NCI-H2107 (cell line): ENCODE measurements around the gene VANGL1.
"Not testable (repeated sequence)": the region's sequence is repeated elsewhere in the genome, so short reads cannot be mapped to it uniquely, and the experiment has no call there.

ENCODE experiments used
- DNase-seq: peaks from one replicate; lab custom pipeline; 2025; lab: John Stamatoyannopoulos, UW

VANGL1 gene

DNA sequence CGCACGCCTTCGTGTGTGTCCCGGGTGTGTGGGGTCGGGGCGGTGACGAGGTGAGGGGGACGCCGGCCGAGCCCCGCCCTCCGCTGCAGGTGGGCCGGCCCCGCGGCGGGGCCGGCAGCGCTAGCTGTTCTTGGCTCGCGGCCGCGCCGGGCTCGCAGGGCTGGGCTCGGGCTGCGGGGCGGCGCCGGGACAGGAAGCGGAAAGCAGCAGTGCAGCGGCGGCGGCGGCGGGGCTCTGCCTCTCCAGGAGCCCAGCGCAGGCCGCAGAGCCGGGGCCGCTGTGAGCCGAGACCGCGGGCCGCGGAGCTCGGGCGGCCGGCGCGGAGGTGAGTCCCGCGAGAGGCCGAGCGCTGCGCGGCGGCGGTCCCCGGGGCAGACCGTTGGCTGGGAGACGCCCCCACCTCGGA is at the start of gene VANGL1:
Gene VANGL1, plus strand, starts transcription at position 209 of the 406 bp plus-strand sequence. CDS start 9,444 bp downstream, outside the sequence.
- DNase-seq: peak; percentile 30

DNA sequence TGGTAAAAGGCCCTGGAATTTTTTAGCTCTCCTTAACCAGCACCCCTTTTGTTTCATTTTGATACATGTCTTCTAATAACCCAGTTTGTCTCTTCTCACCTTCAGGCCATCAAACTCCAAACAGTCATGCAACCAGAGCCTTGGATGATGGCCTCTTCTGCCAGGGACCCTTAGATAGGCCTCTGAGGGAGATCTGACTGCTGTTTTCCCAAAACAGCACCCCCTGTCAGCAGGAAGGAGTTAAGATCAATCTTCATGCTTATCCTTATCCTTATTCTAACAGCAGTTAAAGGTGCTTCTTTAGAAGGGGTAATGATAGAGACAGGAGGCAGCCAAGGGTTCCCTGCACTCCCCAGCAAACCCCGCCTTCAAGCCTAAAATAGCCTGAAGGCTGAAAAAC is 49.5 kb upstream of the VANGL1 start:
- no peak for DNase-seq

DNA sequence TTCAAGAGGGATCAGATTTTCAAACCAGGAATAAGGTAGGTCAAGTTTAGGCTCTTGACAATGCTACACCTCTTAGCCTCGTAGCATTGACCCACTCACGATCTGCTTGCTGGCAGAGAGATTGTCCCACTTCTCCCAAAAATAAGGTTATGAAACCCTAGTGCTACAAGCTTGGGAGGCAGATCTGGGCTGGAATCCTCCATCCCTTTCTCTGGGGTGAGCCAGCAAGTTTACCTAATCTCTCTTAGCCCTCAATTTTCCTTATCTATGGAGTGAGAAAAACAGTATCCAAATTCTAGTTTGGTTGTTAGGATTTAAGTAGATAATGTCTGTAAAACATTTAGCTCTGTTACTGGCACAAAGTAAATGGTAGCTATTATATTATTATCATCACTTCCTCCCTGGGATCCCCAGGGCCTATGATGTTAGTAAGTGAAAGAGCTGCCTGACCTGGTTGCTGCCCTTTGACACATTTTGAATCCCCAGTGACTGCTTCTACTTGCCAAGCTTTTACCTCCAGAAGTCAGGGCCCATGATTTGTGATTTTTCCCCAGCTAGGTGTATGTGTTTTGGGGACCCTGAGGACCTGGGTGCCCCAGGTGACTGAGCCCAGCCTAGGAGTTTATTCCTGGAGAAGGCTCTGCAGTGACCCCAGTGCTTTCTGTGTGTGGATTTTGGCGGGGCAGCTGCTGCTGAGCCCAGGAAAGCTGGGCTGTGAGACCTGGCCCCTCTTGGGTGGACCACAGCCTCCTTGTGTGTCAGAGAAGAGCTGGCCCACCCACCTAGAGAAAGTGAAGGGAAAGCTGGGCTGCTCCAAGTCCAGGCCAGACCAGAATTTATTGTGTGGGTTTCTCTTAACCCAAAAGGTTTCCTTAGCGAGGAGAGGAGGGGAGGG is 48.2 kb upstream of the VANGL1 start:
- no peak for DNase-seq

DNA sequence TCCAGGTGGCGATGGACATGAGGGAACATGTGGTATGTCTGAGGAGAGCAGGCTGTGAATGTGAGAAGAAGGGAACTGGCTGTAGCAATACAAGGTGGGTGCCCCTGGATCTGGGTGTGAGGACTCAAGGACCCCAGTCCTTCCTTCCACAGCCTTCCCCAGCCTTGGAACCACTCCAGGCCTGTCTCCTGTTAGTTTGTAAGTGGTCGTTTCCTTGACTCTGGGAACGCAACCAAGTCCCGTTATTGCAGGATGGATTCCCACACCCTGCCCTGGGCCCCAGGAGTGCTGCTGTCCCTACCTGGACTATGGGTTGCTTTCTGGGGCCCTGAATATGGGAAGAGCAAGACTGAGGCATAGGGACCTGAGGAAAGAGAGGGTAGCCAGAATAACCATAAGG is 47.2 kb upstream of the VANGL1 start:
- no peak for DNase-seq

DNA sequence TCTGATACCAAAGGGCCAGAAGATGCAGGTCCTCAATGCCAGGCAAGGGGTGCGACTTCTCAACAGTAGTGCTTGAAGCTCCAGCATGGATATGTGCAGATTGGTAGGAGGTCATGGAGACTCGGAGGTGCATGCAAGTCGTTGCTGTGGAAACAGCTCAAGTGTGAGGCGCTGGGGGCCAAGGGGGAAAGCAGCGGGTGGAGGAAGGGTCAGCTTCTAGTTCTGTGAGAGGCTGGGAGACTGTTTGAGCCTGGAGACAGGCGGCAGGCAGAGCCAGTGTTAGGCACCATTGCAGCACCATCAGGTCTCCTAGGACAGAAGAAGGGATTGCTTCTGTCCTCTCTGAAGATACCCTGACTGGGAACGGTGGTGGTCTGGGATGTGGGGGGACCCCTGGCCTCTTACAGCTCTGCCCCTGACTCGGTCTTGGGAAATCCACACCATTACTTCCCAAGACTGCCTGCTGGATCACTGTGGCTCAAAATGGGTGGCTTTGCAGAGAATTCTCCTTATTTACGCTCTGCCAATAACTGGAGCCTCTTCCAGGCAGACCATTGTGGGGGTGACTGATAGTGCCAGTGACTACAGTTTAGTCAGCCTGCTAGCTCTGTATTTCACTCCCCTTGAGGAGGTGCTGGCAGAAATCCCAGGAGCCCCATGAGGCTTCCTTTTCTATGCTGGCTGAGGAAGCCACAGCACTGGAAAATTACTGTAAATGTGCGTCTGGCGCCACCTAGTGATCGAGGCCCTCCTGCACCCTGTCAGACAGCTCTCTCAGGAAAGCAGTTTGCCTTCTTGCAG is 46.3 kb upstream of the VANGL1 start:
- peak; percentile 92 for DNase-seq

DNA sequence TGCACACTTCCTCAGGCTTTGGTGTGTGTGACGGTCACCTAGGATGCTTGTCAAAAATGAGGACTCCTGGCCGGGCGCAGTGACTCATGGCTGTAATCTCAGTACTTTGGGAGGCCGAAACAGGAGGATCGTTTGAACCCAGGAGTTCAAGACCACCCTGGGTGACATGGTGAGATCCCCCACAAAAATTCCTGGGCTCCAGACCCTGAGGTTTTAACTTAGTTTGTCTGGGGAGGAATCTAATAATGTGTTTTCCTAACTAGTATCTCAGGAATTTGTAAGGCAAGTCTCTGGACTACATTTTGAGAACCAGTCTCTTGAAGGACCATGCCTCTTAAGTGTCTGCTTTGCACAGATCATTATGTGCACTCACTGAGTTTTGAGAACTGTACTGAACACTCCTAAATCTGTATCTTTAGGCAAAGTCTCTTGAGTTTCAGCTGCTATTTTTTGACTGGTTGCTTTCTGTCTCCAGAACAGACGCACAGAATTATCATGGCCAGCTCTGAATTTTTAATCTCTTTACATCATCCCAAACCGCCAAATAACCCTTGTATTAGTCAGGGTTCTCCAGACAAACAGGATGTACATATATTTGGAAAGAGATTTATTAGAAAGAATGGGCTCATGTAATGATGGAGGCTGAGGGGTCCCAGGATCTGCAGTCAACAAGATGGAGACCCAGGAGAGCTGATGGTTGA is 45.5 kb upstream of the VANGL1 start:
- DNase-seq: no peak

DNA sequence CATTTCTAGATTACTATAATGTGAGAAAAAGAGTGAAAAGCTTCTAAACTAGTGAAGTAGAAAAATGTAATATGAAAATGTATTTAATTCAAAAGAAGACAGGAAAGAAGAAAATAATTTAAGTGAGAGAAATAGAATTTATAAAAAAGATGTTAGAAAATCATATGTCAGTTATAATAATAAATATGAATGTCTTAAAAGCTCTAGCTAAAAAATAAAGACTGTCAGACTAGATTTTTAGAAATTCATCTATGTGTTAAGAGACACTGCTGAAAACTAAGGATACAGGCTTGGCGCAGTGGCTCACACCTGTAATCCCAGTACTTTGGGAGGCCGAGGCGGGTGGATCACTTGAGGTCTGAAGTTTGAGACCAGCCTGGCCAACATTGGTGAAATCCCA is 37.3 kb upstream of the VANGL1 start:
- no peak for DNase-seq

DNA sequence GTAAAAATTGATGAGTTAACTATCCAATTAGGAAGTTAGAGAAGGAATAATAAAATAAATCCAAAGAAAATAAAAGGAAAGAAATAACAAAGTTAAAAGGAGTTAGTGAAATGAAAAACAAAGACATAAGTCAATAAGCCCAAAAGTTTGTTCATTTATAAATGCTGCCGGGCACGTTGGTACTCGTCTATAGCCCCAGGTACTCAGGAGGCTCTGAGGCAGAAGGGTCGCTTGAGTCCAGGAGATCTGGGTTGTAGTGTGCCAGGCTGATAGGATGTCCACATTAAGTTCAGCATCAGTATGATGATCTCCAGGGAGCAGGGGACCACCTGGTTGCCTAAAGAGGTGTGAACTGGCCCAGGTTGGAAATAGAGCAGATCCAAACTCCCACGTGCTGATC is 35.5 kb upstream of the VANGL1 start:
- DNase-seq: no peak

DNA sequence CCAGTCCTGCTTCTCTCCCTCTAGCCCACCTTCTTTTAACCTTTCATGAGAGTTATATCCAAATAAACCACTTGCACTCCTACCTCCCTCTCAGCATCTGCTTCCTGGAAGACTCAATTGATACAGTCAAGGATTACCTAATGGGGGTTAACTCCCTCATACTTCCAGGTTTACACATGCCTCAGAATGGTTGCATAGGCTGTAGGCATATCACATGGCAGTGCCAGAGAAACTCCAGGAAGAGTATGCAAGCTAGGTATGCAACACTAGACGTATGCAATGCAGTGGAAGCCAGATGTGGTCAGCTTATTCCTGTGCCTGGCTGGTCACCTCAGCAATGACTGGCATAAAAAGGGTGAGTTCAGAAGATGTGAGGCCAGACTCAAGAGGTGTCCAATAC is 32.7 kb upstream of the VANGL1 start:
- DNase-seq: no peak

DNA sequence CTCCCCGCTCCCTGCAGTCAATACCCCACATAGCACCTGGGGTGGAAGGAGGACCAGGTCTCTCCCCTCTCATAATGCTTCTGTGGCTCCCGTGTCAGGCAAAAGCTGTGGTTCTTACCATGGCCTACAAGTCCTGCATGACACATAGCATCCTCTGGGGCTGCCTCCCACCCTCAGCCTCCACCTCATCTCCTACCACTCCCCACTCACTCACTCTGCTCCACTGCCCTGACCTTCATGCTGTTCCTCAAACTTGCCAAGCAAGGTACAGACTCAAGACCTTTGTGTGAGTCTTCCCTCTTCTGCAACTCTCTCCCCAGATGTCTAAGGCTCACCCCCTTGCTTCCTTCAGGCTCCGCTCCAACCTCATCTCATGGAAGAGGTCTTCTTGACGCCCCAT is 28.0 kb upstream of the VANGL1 start:
- no peak for DNase-seq

DNA sequence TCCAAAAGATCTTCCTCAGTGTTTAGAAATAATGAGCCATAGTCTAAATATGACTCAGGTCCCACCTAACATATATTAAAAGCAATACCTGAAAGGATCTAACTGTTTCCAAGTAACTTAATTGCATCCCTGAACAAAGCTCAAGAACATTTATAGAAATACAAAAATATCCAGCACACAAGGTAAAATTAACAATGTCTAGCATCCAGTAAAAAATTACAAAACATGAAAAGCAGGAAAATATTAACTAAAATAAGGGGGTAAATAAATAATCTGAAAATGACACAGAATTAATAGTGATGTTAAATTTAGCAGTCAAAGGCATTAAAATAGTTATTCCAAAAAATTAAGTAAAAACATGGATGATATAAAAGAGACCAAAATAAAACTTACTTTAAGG is 21.3 kb upstream of the VANGL1 start:
- DNase-seq: no peak

DNA sequence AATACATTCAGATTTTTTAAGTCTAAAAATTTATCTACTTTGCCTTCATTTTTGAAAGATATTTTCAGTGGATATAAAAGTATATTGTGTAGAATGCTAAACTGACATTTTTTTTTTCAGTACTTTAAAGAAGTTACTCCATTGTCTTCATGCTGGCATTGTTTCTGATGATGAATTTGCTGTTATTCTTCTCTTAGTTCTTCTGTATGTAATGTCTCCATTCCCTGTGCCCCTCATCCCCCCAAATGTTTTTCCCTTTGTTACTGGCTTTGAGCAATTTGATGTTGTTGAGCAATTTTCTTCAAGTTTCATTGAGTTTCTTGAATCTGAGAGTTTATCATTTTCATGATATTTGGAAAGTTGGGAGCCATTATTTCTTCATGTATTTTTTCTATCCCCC is 20.8 kb upstream of the VANGL1 start:
- DNase-seq: no peak

DNA sequence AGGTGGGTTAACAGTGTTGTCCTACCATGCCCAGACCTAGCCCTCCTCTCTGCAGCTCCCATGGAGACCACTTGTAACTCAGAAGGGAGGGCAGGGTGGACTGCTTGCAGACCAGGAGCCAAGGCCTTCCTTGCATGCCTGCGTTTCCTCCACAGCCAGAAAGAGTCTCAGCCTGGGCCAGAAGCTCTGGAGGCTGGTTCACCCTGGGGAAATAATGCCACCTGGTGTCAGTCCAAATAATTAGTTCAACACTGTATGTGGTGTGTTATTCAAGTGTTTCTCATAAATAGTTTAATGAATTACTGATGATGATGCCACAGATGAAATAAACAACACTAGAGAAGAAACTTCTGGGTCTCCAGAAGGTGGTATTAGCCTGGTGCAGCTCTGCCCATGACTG is 16.9 kb upstream of the VANGL1 start:
- no peak for DNase-seq

DNA sequence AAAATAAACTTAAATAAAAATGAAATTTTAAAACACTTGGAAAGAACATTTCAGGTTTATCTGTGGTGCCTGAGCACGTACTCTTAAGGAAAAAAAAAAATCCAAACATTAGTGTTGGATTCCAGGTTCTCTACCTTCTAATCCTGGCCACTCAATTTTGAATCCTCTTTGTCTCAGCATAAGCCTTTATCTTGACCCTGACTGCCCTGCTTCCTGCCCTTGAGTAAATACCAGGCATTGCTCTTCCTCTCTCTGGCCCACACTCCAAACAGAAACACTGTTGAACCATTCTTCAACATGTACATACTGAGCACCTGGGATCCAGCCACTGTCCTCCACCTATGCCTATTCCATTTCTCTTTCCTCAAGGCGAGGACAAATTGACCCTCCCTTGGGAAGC is 11.4 kb upstream of the VANGL1 start:
- DNase-seq: no peak

DNA sequence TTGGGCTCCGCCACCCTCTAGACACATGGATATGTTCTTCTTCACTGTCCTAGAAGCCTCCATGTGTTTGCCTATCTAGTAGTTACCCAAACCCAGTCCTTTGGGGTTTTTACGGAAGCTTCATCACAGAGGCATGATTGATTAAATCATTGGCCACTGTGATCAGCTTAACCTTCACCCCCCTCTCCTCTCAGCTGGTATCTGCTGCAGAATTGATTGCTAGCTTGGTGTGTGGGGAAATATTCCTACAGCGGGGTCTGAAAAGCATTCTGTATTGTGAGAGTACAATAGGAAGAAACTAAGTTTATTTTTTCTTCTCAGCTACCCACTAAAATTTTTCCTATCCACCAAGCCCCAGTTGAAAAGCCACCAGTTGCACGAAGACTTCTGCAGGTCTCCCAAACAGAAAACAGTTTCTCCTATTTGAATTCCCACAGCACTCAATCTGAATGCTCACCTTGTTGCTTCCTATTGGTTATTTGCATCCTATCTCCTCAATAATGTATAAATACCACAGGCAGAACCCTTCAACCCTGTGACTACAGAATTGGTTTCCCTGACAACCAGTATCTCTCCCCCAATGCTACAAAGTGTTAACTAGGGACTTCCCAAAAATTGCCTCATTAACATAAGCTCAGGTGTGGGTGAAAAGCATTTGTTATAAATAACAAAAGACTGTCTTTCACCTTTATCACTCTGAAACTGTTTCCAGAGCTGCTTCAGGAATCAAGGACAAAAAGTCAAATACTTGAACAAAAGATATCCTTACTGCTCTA is 9.3 kb upstream of the VANGL1 start:
- DNase-seq: no peak

DNA sequence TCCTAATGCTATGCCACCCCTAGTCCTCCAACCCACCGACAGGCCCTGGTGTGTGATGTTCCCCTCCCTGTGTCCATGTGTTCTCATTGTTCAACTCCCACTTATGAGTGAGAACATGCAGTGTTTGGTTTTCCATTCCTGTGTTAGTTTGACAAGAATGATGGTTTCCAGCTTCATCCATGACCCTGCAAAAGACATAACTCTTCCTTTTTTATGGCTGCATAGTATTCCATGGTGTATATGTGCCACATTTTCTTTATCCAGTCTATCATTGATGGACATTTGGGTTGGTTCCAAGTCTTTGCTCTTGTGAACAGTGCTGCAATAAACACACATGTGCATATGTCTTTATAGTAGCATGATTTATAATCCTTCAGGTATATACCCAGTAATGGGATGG is 8.2 kb upstream of the VANGL1 start:
- not testable (repeated sequence) for DNase-seq

DNA sequence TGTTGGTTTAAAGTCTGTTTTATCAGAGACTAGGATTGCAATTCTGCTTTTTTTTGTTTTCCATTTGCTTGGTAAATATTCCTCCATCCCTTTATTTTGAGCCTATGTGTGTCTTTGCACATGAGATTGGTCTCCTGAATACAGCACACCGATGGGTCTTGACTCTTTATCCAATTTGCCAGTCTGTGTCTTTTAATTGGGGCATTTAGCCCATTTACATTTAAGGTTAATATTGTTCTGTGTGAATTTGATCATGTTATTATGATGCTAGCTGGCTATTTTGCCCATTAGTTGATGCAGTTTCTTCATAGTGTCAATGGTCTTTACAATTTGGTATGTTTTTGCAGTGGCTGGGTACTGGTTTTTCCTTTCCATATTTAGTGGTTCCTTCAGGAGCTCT is 4.5 kb upstream of the VANGL1 start:
- DNase-seq: not testable (repeated sequence)

DNA sequence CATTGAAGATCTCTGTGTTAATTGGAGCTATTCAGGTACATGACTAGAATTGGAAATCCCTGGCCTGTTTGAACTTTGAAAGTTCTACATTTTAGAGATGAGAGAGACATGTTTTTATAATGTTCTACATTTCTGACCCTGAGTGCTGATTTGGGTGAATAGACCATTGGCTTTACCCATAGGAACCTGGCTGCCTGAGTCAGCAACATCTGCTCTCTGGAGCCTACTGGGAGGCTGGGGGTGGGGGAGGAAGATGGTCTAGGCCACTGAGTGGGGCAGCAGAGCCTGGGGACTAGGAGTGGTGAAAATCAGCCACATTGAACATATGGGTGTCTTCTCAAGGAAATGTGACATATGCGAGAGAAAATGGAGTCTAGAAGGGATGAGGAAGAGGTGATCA is 1.4 kb upstream of the VANGL1 start:
- no peak for DNase-seq

DNA sequence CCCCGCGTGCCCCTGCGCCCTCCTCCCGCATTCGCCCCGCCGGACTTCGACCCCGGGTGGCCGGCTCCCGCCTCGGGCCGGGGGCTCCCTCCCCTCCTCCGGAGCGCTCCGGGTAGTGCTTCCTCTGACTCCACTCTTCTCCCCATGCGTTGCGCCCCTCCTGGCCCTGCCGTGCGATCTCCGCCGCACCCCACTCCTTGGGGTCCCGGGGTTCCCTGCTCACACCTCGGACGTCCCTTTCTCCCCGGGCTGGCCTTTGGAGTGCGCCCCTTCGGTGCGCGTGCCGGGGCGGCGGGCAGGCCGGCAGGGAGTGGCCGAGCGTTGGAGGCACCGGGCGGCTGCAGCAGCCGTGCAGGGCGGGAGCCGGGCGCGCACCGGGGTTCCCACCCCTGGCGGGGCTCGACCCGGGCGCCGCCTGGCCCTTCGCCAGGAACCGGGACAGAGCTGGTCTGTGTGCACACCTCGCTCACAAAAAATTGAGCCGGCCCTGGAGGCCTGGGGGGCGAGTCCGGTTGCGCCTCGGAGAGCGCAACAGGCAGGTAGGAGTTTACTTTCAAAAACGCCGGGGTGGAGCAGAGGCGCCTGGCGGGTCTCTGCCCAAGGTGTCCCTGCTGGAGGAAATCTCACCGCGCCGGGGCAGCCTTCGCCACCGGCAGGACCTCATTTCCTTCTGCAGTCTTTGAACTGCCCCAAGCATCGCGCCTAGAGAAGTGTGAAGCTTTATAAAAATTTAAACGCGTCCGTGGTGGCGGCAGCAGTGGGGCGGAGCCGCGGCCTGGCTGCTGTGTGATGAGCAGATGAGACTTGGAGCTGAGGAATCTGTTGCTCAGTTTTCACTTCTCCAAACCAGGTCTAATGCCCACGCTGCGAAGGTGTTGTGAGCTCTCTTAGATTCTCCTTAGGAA is 650 bp downstream of the VANGL1 start:
- peak; percentile 56 for DNase-seq

DNA sequence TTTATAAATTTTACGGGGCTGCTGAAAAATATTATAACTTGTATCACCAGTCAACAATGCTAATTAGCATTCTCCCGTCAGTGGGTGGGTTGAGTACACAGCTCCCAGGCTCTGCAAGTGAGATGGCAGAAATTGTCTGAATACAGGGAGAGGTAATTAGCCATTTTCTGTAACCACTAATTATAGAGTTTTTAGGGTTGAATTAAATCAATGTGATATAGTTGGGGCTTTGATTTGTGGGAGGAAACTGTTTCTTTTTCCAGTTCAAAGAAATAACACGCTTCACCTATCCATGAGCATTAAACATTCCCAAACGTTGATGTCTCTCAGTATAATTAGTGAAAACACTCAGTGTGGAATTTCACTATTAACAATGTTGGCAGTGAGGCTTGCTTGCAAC is 1.5 kb downstream of the VANGL1 start:
- DNase-seq: no peak

DNA sequence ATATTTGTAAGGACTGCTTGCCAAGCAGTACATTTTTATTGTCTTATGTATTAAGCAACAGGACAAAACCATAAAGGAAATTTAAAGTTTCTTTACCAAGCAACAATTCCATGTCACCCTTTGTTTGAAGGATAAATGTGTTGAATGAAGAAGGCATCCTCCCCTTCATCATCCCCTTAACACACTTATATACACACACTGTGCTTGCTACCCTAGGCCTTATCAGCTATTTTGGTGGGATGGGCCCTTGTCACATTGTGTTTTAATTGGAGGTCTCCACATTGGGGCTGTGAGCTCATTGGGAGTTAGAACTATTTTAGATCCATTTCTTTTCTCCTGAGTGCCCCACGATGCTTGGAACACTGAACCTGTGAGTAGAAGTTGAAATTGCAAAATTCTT is 1.9 kb downstream of the VANGL1 start:
- no peak for DNase-seq
